GM21423 (cell line): ENCODE data around the gene IARS1.

ENCODE experiments used
- ATAC-seq: cut with Tn5 transposase; IDR thresholded peaks from one replicate; pipeline ENCODE4 v1.9.1; 2021; ENCODE audit warnings: mild to moderate bottlenecking, moderate library complexity; ENCODE audit not compliant: unreplicated experiment

The IARS1 gene

GRCh38 chr9:92295827-92296258 is 2.3 kb upstream of the IARS1 start:
- ATAC-seq = no peak

- ATAC-seq = no peak
These were observed 1.8 kb upstream of the IARS1 start for GRCh38 chr9:92295240-92295790.

DNA sequence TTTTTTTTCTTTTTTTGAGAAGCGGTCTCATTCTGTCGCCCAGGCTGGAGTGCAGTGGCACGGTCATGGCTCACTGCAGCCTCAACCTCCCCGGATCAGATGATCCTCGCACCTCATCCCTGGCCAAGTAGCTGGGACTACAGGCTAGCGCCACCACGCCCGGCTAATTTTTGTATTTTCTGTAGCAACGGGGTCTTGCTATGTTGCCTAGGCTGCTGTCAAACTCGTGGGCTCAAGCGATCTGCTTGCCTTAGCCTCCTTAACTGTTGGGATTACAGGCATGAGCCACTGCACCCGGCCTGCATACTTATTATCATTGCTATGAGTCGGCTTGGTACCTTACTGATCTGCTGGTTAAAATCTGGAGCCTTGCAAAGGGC is 790 bp upstream of the IARS1 start:
- no peak for ATAC-seq

- ATAC-seq = no peak
These were observed 482 bp downstream of the IARS1 start for GRCh38 chr9:92293075-92293354.

- ATAC-seq = no peak
These were observed 991 bp downstream of the IARS1 start for GRCh38 chr9:92292338-92293074.

- ATAC-seq = no peak
These were observed 1.9 kb downstream of the IARS1 start for GRCh38 chr9:92291577-92291976.

DNA sequence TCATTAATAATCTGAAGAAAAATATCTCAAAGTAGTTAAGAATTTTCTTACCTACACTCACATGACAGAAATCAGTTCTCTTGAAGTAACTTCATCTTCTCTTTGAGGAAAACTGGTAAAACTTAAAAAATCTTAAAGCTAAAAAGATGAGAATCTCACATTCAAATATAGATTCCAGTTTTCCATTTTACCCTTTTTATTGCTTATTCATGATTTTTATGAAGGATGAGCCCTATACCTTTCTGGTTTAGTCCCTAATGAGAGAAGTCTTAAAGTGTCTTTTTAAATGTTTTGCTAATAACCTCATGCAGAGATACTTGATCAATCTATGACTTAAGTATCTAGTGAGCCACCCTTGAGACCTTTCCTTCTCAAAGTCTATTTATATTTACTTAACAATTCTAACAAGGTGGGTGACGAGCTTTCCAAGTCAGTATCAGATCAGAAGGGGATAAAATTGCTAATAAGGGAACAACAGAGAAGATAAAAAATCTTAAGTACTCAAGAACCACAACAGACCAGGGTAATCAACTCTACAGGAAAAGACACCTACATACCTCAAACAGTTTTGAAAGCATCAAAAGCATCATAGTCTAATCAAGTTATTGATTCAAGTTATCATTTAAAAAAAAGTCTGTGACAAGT is 2.6 kb downstream of the IARS1 start:
- ATAC-seq = no peak

- no peak for ATAC-seq
These were observed 3.6 kb downstream of the IARS1 start for GRCh38 chr9:92289708-92290390.

DNA sequence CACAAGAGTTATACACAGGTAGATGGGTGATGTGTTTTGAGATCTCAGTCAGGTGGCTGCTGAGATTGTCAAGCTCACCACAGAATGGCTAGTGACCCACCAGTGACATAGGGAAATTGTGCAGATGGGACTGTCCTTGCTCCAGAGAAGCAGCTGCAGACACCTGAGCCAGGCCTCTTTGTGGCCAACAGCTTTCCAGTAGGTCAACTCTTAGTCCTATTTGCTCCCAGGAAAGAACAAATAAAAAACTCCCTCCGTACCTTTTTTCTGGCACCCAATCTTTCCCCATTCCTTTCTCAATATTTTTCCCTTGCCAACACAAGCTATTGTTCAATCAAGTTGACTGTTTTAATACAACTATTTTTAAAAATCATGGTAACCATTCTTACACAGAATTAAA is 14.2 kb downstream of the IARS1 start:
- ATAC-seq = no peak

DNA sequence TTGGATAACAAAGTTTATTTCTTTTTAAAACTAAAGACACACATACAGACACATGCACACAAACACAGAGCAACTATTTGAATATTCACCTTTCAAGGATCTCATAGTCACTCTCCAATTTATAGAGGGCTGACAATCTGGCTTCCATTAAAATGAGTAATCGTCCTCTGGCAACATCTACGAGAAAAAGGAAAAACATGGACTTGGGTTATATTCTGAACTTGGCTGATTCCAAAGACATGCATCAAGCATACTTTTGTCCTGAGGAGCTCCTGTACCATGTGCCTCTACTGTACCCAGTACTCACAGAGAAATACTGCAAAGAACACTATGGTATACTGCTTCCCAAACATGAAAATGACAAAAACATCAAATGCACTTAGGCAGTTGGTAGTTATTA is 15.4 kb downstream of the IARS1 start:
- no peak for ATAC-seq

GRCh38 chr9:92276331-92277032 is 17.0 kb downstream of the IARS1 start:
- ATAC-seq = no peak

GRCh38 chr9:92275541-92275940 is 18.0 kb downstream of the IARS1 start:
- no peak for ATAC-seq

DNA sequence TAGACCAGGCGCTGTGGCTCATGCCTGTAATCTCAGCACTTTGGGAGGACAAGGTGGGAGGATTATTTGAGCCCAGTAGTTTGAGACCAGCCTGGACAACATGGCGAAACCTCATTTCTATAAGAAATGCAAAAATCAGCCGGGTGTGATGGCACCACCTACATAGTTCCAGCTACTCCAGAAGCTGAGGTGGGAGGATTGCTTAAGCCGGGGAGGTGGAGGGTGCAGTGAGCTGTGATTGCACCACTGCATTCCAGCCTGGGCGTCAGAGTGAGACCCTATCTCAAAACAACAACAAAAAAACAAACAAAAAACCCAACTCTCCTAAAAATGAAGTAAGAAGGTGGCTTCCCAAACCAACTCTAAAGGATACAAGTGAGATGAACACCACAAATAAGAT is 23.0 kb downstream of the IARS1 start:
- no peak for ATAC-seq

DNA sequence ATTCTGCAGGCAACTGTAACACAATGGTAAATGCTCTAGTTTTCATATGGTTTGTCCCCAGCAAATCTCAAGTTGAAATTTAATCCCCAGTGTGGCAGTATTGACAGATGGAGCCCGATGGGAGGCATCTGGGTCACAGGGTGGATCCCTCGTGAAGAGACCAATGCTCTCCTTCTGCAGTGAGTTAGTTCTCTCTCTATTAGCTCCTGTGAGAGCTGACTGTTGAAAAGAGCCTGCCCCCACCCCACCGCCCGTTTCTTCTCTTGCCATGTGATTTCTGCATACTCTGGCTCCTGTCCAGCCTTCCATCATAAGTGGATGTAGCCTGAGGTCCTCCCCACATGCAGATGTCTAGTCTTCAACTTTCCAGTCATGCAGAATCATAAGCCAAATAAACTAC is 27.0 kb downstream of the IARS1 start:
- no peak for ATAC-seq

- ATAC-seq = no peak
These were observed 28.3 kb downstream of the IARS1 start for GRCh38 chr9:92265154-92265553.

- ATAC-seq = no peak
These were observed 30.4 kb downstream of the IARS1 start for GRCh38 chr9:92263131-92263530.

- no peak for ATAC-seq
These were observed 36.2 kb downstream of the IARS1 start for GRCh38 chr9:92257327-92257726.

- no peak for ATAC-seq
These were observed 38.8 kb downstream of the IARS1 start for GRCh38 chr9:92254381-92255337.

DNA sequence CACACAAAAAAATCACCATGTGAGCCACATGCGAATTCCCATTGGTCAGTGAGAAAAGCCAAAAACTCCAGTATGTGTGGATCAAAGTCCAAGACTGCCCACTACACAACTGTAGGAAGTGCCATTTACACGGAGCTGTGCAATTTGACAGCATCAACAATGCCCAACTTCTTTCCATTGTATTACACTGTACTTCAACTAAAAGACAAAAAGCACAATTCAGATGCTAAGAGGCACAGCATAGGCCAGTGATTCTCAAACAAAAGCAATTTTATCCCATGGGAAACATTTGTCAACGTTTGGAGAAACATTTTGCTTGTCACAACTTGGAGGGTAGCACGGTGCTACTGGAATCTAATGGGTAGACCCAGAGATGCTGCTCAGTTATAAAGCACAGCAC is 39.8 kb downstream of the IARS1 start:
- ATAC-seq = no peak

GRCh38 chr9:92247981-92248380 is 45.5 kb downstream of the IARS1 start:
- no peak for ATAC-seq
